Subcutaneous adipose tissue (tissue), 4 donors: ENCODE measurements around the gene LCA5L. TPM values are rescaled to one million over a fixed set of nuclear protein-coding genes. Genes with fewer than 3 reads are reported as not detected.

ENCODE experiments used
- CTCF ChIP-seq: fragments of 450-650 bp; IDR thresholded peaks from one replicate; pipeline ENCODE4 v1.5.1; 2016; ENCODE audit warnings: low read depth, mild to moderate bottlenecking, control low read depth, antibody characterized with exemption, moderate library complexity
- total RNA-seq, 4 donors: library from RNA; depleted of rRNA; stranded (reverse); fragments of >200 nt; gene quantifications; one replicate each; pipeline ENCODE4 v1.1.0, GENCODE V29; 2016

The LCA5L gene
- total RNA-seq, 4 donors from 2014 or later = 0.33 to 2.1 (median 0.50) TPM

- TF ChIP-seq CTCF = no peak
These were observed 70.1 kb downstream of the LCA5L start for GRCh38 chr21:39375446-39375845.

- no peak for TF ChIP-seq CTCF
These were observed 71.5 kb downstream of the LCA5L start for GRCh38 chr21:39374046-39374445.

DNA sequence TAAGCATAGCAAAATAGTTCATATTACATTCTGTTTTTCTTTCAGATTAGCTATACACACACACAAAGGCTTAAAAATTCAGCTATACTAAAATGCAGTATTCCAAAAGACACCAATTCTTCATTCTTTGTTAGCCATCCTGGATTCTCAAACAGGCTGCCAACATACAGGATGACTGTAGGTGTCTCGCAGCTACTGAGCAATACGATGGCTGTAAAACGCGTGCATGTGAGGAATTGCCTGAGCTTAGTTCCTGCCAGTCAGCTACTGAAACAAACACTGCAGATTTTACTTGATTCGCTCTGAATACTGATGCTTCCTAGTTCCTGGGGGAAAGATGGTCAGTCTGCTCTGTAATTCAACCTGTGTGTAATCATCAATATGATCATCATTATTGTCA is 71.9 kb downstream of the LCA5L start:
- no peak for TF ChIP-seq CTCF

GRCh38 chr21:39367783-39368182 is 77.8 kb downstream of the LCA5L start:
- TF ChIP-seq CTCF = no peak

GRCh38 chr21:39366563-39366962 is 79.0 kb downstream of the LCA5L start:
- no peak for TF ChIP-seq CTCF

- no peak for TF ChIP-seq CTCF
These were observed 80.6 kb downstream of the LCA5L start for GRCh38 chr21:39364949-39365348.

DNA sequence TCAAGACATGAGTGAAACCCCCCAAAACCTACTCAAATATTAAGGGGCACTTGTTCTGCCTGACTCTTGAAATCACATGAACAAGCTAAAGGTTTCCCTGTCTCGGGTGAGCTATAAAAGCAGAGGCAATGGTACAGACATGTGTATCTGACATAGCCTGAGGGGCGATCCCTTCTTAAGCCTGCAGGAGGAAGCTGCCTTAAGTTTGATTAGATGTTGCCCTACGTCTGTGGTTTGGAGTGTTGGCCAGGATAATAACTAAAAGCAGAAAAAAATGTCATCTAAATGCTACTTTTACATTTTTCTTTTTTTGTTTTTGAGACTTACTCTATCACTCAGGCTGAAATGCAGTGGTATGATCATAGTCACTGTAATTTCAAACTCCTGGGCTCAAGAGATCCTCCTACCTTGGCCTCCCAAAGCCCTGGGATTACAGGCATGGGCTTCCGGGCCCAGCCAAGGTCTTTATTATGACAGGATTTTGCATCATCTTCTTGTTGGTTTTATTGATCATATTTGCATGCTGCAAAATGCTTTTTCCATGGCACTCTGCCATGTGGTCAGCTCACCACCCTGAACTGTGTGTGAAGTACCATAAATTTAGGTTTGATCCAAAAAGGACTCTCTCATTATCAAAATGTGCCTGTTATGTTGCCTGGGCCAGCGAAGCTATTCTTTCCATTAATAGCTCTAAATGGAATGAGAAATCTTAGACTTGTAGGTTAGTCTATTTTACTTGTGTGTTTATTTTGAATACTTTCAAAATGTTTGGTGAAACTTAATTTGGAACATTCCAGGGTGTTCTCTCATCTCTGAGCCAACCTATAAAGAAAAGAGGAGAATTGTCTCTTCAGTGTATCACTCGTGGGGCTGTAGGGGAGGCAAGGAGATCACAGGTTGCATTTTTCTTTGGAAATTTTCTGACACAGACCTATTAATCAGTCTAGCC is 81.7 kb downstream of the LCA5L start:
- TF ChIP-seq CTCF = no peak
